ENCODE results near the gene PDZRN3. TPM values are rescaled to one million over a fixed set of nuclear protein-coding genes. Genes with fewer than 3 reads are reported as not detected.
A peak's percentile ranks its signal among the peaks of the same experiment; 100 is the strongest.

PDZRN3 gene
- total and polyA plus RNA-seq, 4 donors = 7.3 to 36.4 (median 16.3) TPM

DNA sequence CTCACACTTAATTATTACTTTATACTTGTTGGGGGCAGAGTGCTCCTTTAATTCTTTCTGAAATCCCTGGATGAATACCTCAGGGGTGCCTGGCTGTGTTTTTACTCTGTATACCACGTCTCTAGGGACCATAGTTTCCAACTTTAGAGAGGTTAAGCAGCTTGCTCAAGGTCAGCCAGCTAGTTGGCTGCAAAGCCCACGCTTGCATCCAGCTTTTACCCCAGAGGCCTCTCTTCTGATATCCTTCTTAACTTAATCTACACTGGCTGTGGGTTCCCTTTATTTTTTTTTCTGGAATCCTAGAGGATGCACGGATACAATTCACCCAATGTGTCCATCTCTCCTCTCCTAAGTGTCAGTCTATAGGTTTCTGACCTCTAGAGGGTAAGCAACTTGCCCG is 1.4 kb downstream of the PDZRN3 start:
- H3K4me3 ChIP-seq = no peak overlapping the region
- ATAC-seq (ENCODE audit: insufficient read depth, low FRiP score) = no peak
- peaks cover 7 to 49% (median 14%) of the 10 kb centered on the region in 5 donors for H3K4me1 ChIP-seq (ENCODE audit: control insufficient read depth in 5 of 5, insufficient read depth in 5 of 5, low read length in 5 of 5)
- WGBS, 2 donors = 30 to 35% methylated on average over 4 of the region's 4 CpGs
- peaks cover 0 to 12% (median 0%) of the 10 kb centered on the region in 4 donors for H3K36me3 ChIP-seq (ENCODE audit: control insufficient read depth in 4 of 4, insufficient read depth in 4 of 4, low read length in 4 of 4)
- peak overlapping the region; percentile 31 to 97 for H3K9ac ChIP-seq (ENCODE audit: insufficient read depth in 1 of 2, low read length in 2 of 2)
- H3K27me3 ChIP-seq (ENCODE audit: control insufficient read depth in 3 of 3, insufficient read depth in 3 of 3, low read length in 2 of 3) = peaks cover 0 to 11% (median 0%) of the 10 kb centered on the region in 3 donors
- DNase-seq = peak; percentile 79 to 88 (median 86)
- no peak for TF ChIP-seq CTCF (IDR thresholded peaks at IDR 0.05; ENCODE audit: control extremely low read depth, extremely low read depth)
- H3K9me3 ChIP-seq (ENCODE audit: control insufficient read depth in 4 of 4, insufficient read depth in 3 of 4, low read length in 3 of 4) = peaks cover 0 to 8% (median 0%) of the 10 kb centered on the region in 4 donors
- peak overlapping the region; percentile 69 to 95 for H3K27ac ChIP-seq (ENCODE audit: low read depth in 1 of 2, low read length in 1 of 2)

GRCh38 chr3:73622091-73622805 is 2.5 kb downstream of the PDZRN3 start:
- peak overlapping the region; percentile 13 to 95 for H3K27ac ChIP-seq (ENCODE audit: low read depth in 1 of 2, low read length in 1 of 2)
- TF ChIP-seq CTCF (IDR thresholded peaks at IDR 0.05; ENCODE audit: control extremely low read depth, extremely low read depth) = no peak
- peak overlapping the region in 1 of 2 donors; percentile 97 for H3K9ac ChIP-seq (ENCODE audit: insufficient read depth in 1 of 2, low read length in 2 of 2)
- H3K36me3 ChIP-seq (ENCODE audit: control insufficient read depth in 4 of 4, insufficient read depth in 4 of 4, low read length in 4 of 4) = peaks cover 0 to 12% (median 0%) of the 10 kb centered on the region in 4 donors
- H3K4me1 ChIP-seq (ENCODE audit: control insufficient read depth in 5 of 5, insufficient read depth in 5 of 5, low read length in 5 of 5) = peaks cover 7 to 45% (median 14%) of the 10 kb centered on the region in 5 donors
- WGBS, 2 donors = 38 to 49% methylated on average over 10 of the region's 10 CpGs
- H3K9me3 ChIP-seq (ENCODE audit: control insufficient read depth in 4 of 4, insufficient read depth in 3 of 4, low read length in 3 of 4) = peaks cover 0 to 6% (median 0%) of the 10 kb centered on the region in 4 donors
- H3K4me3 ChIP-seq = peak overlapping the region; percentile 28
- DNase-seq (peak; percentile 74 to 76 (median 75)), ATAC-seq (ENCODE audit: insufficient read depth, low FRiP score) (no peak)
- peaks cover 0 to 11% (median 0%) of the 10 kb centered on the region in 3 donors for H3K27me3 ChIP-seq (ENCODE audit: control insufficient read depth in 3 of 3, insufficient read depth in 3 of 3, low read length in 2 of 3)

- peaks cover 2 to 37% (median 14%) of the 10 kb centered on the region in 5 donors for H3K4me1 ChIP-seq (ENCODE audit: control insufficient read depth in 5 of 5, insufficient read depth in 5 of 5, low read length in 5 of 5)
- peak overlapping the region; percentile 77 to 95 for H3K27ac ChIP-seq (ENCODE audit: low read depth in 1 of 2, low read length in 1 of 2)
- TF ChIP-seq CTCF (IDR thresholded peaks at IDR 0.05; ENCODE audit: control extremely low read depth, extremely low read depth) = no peak
- 29 to 54% methylated on average over 4 of the region's 4 CpGs for WGBS, 2 donors
- no peak overlapping the region for H3K4me3 ChIP-seq
- peaks cover 0 to 11% (median 0%) of the 10 kb centered on the region in 3 donors for H3K27me3 ChIP-seq (ENCODE audit: control insufficient read depth in 3 of 3, insufficient read depth in 3 of 3, low read length in 2 of 3)
- DNase-seq = peak in 2 of 3 donors; percentile 51 to 52
- peaks cover 0 to 12% (median 0%) of the 10 kb centered on the region in 4 donors for H3K36me3 ChIP-seq (ENCODE audit: control insufficient read depth in 4 of 4, insufficient read depth in 4 of 4, low read length in 4 of 4)
- peak overlapping the region in 1 of 2 donors; percentile 97 for H3K9ac ChIP-seq (ENCODE audit: insufficient read depth in 1 of 2, low read length in 2 of 2)
- ATAC-seq (ENCODE audit: insufficient read depth, low FRiP score) = no peak
- H3K9me3 ChIP-seq (ENCODE audit: control insufficient read depth in 4 of 4, insufficient read depth in 3 of 4, low read length in 3 of 4) = peaks cover 0 to 6% (median 0%) of the 10 kb centered on the region in 4 donors
These were observed 3.4 kb downstream of the PDZRN3 start for GRCh38 chr3:73621388-73621787.
